Activated naive CD8-positive, alpha-beta T cell (primary cell): ENCODE data around the gene TNNT1.
A peak's percentile ranks its signal among the peaks of the same experiment; 100 is the strongest.

Source experiments
- H3K27ac Mint-ChIP-seq: one replicate; pipeline ENCODE4 v1.8.0; 2021; ENCODE audit warnings: mixed read lengths
- H3K27me3 Mint-ChIP-seq: one replicate; pipeline ENCODE4 v1.8.0; 2021; ENCODE audit warnings: mixed read lengths
- H3K36me3 Mint-ChIP-seq: one replicate; pipeline ENCODE4 v1.8.0; 2021; ENCODE audit warnings: mixed read lengths
- H3K4me1 Mint-ChIP-seq: one replicate; pipeline ENCODE4 v1.8.0; 2021; ENCODE audit warnings: low read depth, mixed read lengths
- H3K4me3 Mint-ChIP-seq: one replicate; pipeline ENCODE4 v1.8.0; 2021; ENCODE audit warnings: mild to moderate bottlenecking, mixed read lengths
- H3K9me3 Mint-ChIP-seq: one replicate; pipeline ENCODE4 v1.8.0; 2021; ENCODE audit warnings: low read depth, mixed read lengths

TNNT1 gene

DNA sequence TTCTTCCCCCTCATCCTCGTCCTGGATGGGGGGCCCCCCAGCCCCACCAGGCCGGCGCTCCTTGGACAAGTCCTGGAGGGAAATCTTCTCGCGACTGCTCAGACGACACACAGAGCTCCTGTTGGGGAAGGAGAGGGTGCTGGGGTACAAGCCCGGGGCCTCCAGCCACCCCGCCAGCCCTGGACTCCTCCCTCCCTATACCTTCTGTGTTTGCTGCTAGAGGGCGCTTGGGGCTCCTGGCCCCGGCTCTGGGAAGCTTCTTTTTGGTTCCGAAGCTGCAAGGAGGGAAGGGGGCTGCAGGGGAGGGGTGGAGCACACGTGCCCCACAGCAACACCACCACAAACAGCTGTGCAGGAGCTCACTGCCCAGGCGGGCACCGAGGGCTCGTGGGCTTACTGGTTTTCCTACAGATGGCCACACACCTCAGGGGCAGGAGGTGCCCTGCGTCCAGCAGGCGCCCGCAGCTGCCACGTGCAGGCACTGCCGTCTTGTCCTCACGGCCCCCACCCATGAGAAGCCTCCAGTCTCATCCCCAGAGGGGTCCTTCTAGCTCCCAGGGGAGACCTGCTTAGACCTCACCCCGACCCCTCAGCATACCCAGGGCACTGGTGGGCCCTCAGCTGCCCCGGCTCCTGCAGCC lies 52.8 kb downstream of the TNNT1 start:
- H3K4me3 Mint-ChIP-seq, result no peak overlapping the region
- peaks cover 7% of the 10 kb centered on the region for H3K36me3 Mint-ChIP-seq
- H3K9me3 Mint-ChIP-seq, result no peaks in the 10 kb centered on the region
- no peaks in the 10 kb centered on the region for H3K27me3 Mint-ChIP-seq
- H3K4me1 Mint-ChIP-seq, result no peaks in the 10 kb centered on the region
- H3K27ac Mint-ChIP-seq, result no peak overlapping the region

GRCh38 chr19:55095260-55096060 lies 53.5 kb downstream of the TNNT1 start:
- Mint-ChIP-seq H3K36me3 (peaks cover 7% of the 10 kb centered on the region), H3K4me3 (no peak overlapping the region), H3K27me3 (no peaks in the 10 kb centered on the region), H3K4me1 (no peaks in the 10 kb centered on the region), H3K9me3 (no peaks in the 10 kb centered on the region), H3K27ac (no peak overlapping the region)

- H3K4me3 Mint-ChIP-seq, result no peak overlapping the region
- no peak overlapping the region for H3K27ac Mint-ChIP-seq
- H3K9me3 Mint-ChIP-seq, result no peaks in the 10 kb centered on the region
- H3K27me3 Mint-ChIP-seq, result no peaks in the 10 kb centered on the region
- H3K4me1 Mint-ChIP-seq, result no peaks in the 10 kb centered on the region
- H3K36me3 Mint-ChIP-seq, result peaks cover 3% of the 10 kb centered on the region
Measured at GRCh38 chr19:55094456-55095259, 54.3 kb downstream of the TNNT1 start.

DNA sequence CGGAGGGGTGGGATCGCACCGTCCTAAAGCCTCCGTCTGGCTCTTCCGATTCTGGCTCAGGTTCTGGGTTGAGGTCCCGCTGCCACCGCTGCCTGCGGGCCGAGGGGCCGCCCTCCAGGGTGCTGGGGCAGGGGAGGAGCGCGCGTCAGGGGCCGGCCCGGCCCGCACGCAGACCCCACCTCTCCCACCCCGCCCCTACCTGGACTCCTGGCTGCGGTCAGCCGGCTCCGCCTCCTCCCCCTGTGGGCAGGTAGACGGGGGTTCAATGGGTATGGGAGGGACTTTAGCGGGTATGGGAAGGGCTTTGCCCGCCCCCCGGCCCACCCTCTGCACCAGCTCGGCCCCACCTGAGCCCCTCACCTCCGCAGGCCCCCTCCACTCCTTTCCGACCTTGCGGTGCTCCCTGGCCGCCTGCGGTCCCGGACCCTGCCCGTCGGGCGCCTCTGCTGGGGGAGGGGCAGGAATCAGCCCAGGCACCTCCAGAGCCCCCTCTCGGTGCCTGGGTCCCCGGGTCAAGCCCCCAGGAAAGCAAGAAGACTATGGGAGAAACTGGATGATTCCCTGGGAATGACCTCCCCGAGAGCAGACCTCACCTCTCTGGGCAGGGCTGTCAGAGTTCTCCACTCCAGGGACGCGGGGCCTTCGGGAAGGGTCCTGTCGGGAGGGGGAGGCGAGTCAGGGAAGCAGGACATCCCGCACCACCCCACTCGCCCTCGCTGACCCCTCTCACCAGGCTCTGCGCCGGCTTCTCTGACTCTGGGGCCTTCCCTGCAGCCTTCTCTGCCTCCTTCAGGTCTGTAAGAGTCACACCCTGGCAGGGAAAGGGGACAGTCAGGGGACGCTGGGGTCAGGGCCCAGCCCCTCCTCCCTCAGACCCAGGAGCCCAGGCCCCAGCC lies 56.3 kb downstream of the TNNT1 start:
- peaks cover 13% of the 10 kb centered on the region for H3K4me1 Mint-ChIP-seq
- no peak overlapping the region for H3K4me3 Mint-ChIP-seq
- H3K27ac Mint-ChIP-seq, result no peak overlapping the region
- H3K36me3 Mint-ChIP-seq, result peaks cover 3% of the 10 kb centered on the region
- no peaks in the 10 kb centered on the region for H3K9me3 Mint-ChIP-seq
- peaks cover 8% of the 10 kb centered on the region for H3K27me3 Mint-ChIP-seq

GRCh38 chr19:55091955-55092354 lies 57.1 kb downstream of the TNNT1 start:
- no peak overlapping the region for H3K27ac Mint-ChIP-seq

DNA sequence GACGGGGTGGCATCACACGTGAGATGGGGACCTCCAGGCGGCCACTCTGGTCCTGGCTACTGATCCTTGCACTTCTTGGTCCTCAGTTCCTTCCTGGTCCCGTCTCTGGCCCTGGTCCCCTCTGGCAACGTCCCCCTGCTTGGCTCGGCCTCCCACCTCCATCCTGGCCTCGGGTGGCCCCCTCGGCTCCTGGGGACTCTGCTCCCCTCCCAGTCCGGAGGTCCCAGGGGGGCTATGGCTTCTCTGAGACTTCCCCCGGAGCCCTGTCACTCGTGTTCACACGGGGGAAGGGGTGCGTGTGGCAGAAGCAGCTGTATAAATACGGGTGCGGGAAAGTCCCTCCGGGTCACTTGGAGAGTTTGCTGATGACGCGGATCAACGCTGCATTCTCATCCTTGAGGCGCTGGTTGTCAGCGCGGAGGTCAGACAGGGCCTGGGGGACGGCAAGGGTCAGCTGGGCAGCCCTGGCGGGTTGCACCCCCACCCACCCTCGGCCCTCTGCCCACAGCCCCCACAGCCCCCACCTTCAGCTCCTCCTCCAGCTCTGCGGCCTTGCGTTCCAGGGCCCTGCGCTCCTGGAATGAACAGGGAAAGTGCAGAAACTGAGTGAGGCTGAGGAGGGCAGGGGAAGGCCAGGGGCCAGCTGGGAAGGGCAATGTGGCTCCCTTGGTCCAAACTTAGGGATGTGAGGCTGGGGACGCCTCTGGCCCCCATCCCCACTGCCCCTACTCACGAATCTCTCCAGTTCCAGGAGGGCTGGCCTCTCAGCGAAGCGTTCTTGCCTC lies 57.7 kb downstream of the TNNT1 start:
- Mint-ChIP-seq H3K4me3 (no peak overlapping the region), H3K4me1 (peaks cover 22% of the 10 kb centered on the region), H3K27ac (no peak overlapping the region), H3K27me3 (peaks cover 12% of the 10 kb centered on the region), H3K9me3 (no peaks in the 10 kb centered on the region), H3K36me3 (peaks cover 3% of the 10 kb centered on the region)

More at GRCh38 chr19:55091955-55092354, 57.1 kb downstream of the TNNT1 start:
- Mint-ChIP-seq H3K9me3 (no peaks in the 10 kb centered on the region), H3K4me1 (peaks cover 20% of the 10 kb centered on the region), H3K4me3 (no peak overlapping the region), H3K36me3 (peaks cover 3% of the 10 kb centered on the region), H3K27me3 (peaks cover 12% of the 10 kb centered on the region)

DNA sequence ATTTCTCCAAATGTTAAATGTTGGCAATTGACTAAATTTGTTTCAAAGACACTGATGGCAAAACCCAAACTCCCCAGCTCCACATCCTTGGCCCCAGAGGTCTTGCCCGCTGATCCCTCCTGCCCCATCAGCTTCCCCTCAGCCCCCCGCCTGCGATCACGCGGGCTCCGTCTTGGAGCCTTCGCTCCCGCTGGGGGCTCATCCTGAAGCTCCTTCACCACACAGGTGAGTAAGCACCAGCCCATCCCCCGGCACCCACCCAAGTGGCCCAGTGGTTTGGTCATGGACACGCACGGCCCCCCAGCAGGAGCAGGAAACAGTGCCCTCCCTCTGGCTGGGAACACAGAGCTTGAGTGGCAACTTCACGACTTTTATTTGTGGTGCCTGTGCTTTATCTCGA lies 58.4 kb downstream of the TNNT1 start:
- Mint-ChIP-seq H3K4me1 (peaks cover 22% of the 10 kb centered on the region), H3K27me3 (peaks cover 15% of the 10 kb centered on the region), H3K4me3 (no peak overlapping the region), H3K36me3 (peaks cover 3% of the 10 kb centered on the region), H3K27ac (no peak overlapping the region), H3K9me3 (no peaks in the 10 kb centered on the region)

- no peaks in the 10 kb centered on the region for H3K9me3 Mint-ChIP-seq
- H3K27me3 Mint-ChIP-seq, result peaks cover 19% of the 10 kb centered on the region
- H3K4me3 Mint-ChIP-seq, result no peak overlapping the region
- H3K36me3 Mint-ChIP-seq, result no peaks in the 10 kb centered on the region
- peaks cover 22% of the 10 kb centered on the region for H3K4me1 Mint-ChIP-seq
- H3K27ac Mint-ChIP-seq, result no peak overlapping the region
Measured at GRCh38 chr19:55089342-55089944, 59.6 kb downstream of the TNNT1 start.

DNA sequence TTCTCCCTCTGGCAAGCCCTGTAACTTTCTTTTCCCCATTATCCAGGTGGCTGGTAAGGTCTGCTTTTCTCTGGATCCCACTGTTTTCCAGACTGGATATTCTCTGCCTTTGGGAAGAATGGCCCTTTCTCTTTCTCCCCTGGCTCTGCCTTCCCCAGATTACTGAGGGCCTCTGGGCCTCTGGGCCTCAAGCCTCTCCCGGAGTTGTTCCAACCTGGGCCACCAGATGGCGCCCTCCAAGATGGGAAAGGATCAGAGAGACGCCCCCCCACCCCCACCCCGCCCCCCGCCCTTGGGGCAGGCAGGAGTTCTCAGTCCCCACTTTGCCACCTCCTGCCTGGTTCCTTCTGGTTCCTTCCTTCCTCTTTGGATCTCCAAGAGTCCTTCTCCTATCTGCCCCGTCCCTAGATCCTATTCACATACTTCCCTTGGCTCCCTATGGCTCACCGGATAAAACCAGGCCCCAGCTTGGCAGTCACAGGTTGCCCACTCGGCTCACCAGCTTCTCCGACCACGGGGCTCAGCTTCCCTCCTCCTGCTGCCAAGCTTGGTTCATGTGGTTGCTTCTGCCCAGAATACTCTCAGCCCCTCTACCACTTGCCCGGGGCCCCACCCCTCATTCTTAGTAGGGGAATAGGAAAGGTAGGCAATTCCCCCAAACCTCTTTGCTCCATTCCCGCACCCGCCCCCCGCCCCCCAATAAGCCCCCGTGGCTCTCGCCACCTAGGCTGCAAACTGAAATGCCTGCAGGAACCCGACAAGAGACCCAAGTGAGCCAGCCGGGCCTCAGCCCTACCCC lies 60.3 kb downstream of the TNNT1 start:
- peaks cover 22% of the 10 kb centered on the region for H3K4me1 Mint-ChIP-seq
- H3K27me3 Mint-ChIP-seq, result peaks cover 23% of the 10 kb centered on the region
- H3K36me3 Mint-ChIP-seq, result no peaks in the 10 kb centered on the region
- peak overlapping the region; percentile 80 for H3K4me3 Mint-ChIP-seq
- no peak overlapping the region for H3K27ac Mint-ChIP-seq
- no peaks in the 10 kb centered on the region for H3K9me3 Mint-ChIP-seq

DNA sequence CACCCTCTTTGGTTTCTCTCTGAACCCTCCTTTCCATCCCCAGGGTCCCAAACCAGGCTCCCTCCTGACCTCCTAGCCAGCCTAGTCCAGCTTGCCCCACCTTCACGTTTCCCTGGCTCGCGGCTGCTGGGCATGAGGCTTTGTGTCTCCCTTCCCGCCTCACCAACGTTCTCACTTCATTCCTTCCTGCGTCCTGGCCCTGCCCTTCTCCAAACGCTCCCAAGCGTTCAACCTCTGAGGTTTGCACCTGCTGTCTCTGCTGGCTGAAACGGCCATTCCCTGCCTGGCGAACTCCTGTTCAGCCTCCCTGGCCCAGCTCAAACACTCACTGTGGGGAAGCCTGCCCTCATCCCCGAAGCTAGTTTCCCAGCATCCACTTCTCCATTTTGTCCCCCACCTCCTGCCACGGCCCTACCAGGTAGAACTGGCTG lies 61.0 kb downstream of the TNNT1 start:
- peaks cover 25% of the 10 kb centered on the region for H3K27me3 Mint-ChIP-seq
- H3K36me3 Mint-ChIP-seq, result no peaks in the 10 kb centered on the region
- H3K27ac Mint-ChIP-seq, result no peak overlapping the region
- H3K4me1 Mint-ChIP-seq, result peaks cover 22% of the 10 kb centered on the region
- peak overlapping the region; percentile 80 for H3K4me3 Mint-ChIP-seq
- no peaks in the 10 kb centered on the region for H3K9me3 Mint-ChIP-seq

- no peaks in the 10 kb centered on the region for H3K36me3 Mint-ChIP-seq
- H3K4me3 Mint-ChIP-seq, result peak overlapping the region; percentile 80
Measured at GRCh38 chr19:55087542-55087901, 61.5 kb downstream of the TNNT1 start.

GRCh38 chr19:55086730-55087541 lies 62.1 kb downstream of the TNNT1 start:
- Mint-ChIP-seq H3K36me3 (no peaks in the 10 kb centered on the region), H3K4me3 (peak overlapping the region; percentile 80), H3K4me1 (peaks cover 25% of the 10 kb centered on the region), H3K27ac (no peak overlapping the region), H3K9me3 (no peaks in the 10 kb centered on the region), H3K27me3 (peaks cover 28% of the 10 kb centered on the region)

More at GRCh38 chr19:55087542-55087901, 61.5 kb downstream of the TNNT1 start:
- H3K27ac Mint-ChIP-seq, result no peak overlapping the region
- no peaks in the 10 kb centered on the region for H3K9me3 Mint-ChIP-seq
- H3K4me1 Mint-ChIP-seq, result peaks cover 23% of the 10 kb centered on the region
- H3K27me3 Mint-ChIP-seq, result peaks cover 27% of the 10 kb centered on the region
